GM10266 (cell line): Measurements from ENCODE around the gene PTBP3.
"Not testable (repeated sequence)": the region's sequence is repeated elsewhere in the genome, so short reads cannot be mapped to it uniquely, and the experiment has no call there.

ENCODE experiments used
- DNase-seq: peaks from one replicate; pipeline ENCODE4 v3.0.0; 2012; ENCODE audit errors: extremely low spot score
- CTCF ChIP-seq: IDR thresholded peaks from 2 replicates; pipeline ENCODE4 v1.5.1; 2012; ENCODE audit warnings: mild to moderate bottlenecking, low read depth; ENCODE audit not compliant: control insufficient read depth, insufficient read depth; ENCODE audit errors: missing control alignments

Gene PTBP3

GRCh38 chr9:112271466-112272098 lies 61.8 kb downstream of the PTBP3 start:
- no peak for DNase-seq
- TF ChIP-seq CTCF: no peak

- DNase-seq: no peak
- TF ChIP-seq CTCF: no peak
These were observed 65.0 kb downstream of the PTBP3 start for GRCh38 chr9:112268413-112268812.

- DNase-seq: not testable (repeated sequence)
These were observed 66.3 kb downstream of the PTBP3 start for GRCh38 chr9:112267086-112267485.

GRCh38 chr9:112265391-112265790 lies 68.0 kb downstream of the PTBP3 start:
- DNase-seq: no peak
- TF ChIP-seq CTCF: no peak

GRCh38 chr9:112262577-112262976 lies 70.8 kb downstream of the PTBP3 start:
- no peak for DNase-seq
- TF ChIP-seq CTCF: no peak

GRCh38 chr9:112261133-112261532 lies 72.3 kb downstream of the PTBP3 start:
- DNase-seq: no peak

GRCh38 chr9:112258106-112258505 lies 75.3 kb downstream of the PTBP3 start:
- DNase-seq: no peak
- TF ChIP-seq CTCF: no peak

More at GRCh38 chr9:112261133-112261532, 72.3 kb downstream of the PTBP3 start:
- TF ChIP-seq CTCF: no peak

- TF ChIP-seq CTCF: no peak
- no peak for DNase-seq
These were observed 81.2 kb downstream of the PTBP3 start for GRCh38 chr9:112252194-112252593.
